Spleen (tissue), 11 donors: ENCODE data around the gene PHACTR2. TPM values are rescaled to one million over a fixed set of nuclear protein-coding genes. Genes with fewer than 3 reads are reported as not detected.

ENCODE experiments used
- DNase-seq: peaks from one replicate; pipeline ENCODE4 v3.0.0-alpha.2; 2020
- H3K27ac ChIP-seq, 8 donors: fragments of 200-600 bp; sonication (generic) in 7 of 8; 1 replicate in 4 of 8; 2 replicates in 4 of 8; pipeline versions ENCODE4 v1.5.0 to v1.8.0; 2016 to 2021; ENCODE audit warnings: inconsistent platforms in 4 of 8, mild to moderate bottlenecking in 4 of 8, moderate library complexity in 1 of 8
- H3K27me3 ChIP-seq, 7 donors: fragments of 200-600 bp; sonication (generic) in 6 of 7; replicated peaks in 1 of 7; 1 replicate in 4 of 7; 2 replicates in 3 of 7; pipeline versions ENCODE4 v1.5.0 to v1.8.0; 2016 to 2021; ENCODE audit warnings: inconsistent platforms in 3 of 7, mild to moderate bottlenecking in 1 of 7
- H3K36me3 ChIP-seq, 6 donors: fragments of 200-600 bp; sonication (generic) in 5 of 6; 1 replicate in 4 of 6; 2 replicates in 2 of 6; pipeline versions ENCODE4 v1.5.0 to v1.8.0; 2016 to 2021; ENCODE audit warnings: inconsistent platforms in 2 of 6
- H3K4me1 ChIP-seq, 6 donors: fragments of 200-600 bp; sonication (generic) in 5 of 6; 1 replicate in 3 of 6; 2 replicates in 3 of 6; pipeline versions ENCODE4 v1.5.0 to v1.8.0; 2016 to 2021; ENCODE audit warnings: inconsistent platforms in 3 of 6
- H3K4me3 ChIP-seq, 8 donors: fragments of 200-600 bp; sonication (generic) in 7 of 8; 1 replicate in 4 of 8; 2 replicates in 4 of 8; pipeline versions ENCODE4 v1.5.0 to v1.8.0; 2016 to 2021; ENCODE audit warnings: inconsistent platforms in 4 of 8, mild to moderate bottlenecking in 4 of 8, moderate library complexity in 2 of 8
- H3K9me3 ChIP-seq, 8 donors: fragments of 200-600 bp; sonication (generic) in 7 of 8; 1 replicate in 4 of 8; 2 replicates in 4 of 8; pipeline versions ENCODE4 v1.5.0 to v1.8.0; 2016 to 2021; ENCODE audit warnings: inconsistent platforms in 4 of 8
- CTCF ChIP-seq, 11 experiments: fragments of 200-600 bp in 7 of 11; fragments of 450-650 bp in 4 of 11; sonication (generic) in 4 of 11; IDR thresholded peaks in 8 of 11; conservative IDR thresholded peaks in 3 of 11; 1 replicate in 7 of 11; 2 replicates in 4 of 11; pipeline versions ENCODE4 v1.4.0 to v1.8.0; 2016 to 2021; ENCODE audit warnings: antibody characterized with exemption in 11 of 11, inconsistent platforms in 4 of 11, mild to moderate bottlenecking in 1 of 11
- POLR2A ChIP-seq, 3 donors: fragments of 450-650 bp; IDR thresholded peaks; one replicate each; pipeline ENCODE4 v1.5.1; 2017; ENCODE audit warnings: antibody characterized with exemption in 3 of 3, mild to moderate bottlenecking in 1 of 3
- POLR2AphosphoS5 ChIP-seq, 3 donors: sonication (generic); formaldehyde crosslinking; IDR thresholded peaks; one replicate each; pipeline ENCODE4 v1.5.1; 2017; ENCODE audit warnings: antibody characterized with exemption in 3 of 3
- WGBS, 5 donors: extraction: QIAGEN DNeasy Blood & Tissue Kit in 3 of 5; methylation state at CpG; one replicate each; pipeline versions ENCODE4 v1.1.5 to v1.1.7; 2013 to 2018; 5-methylcytosine and 5-hydroxymethylcytosine counted together
- intact Hi-C: fragments of 100-400 bp; cut with DNase I; formaldehyde crosslinking; loops from one replicate; pipeline ENCODE4 v1.15.0; 2023; ENCODE audit warnings: low total_unique reads
- polyA plus RNA-seq, 3 donors: library from polyadenylated mRNA; stranded (reverse); fragments of 200-250 nt; gene quantifications; one replicate each; pipeline ENCODE4 v1.2.1, GENCODE V29; 2013
- total RNA-seq, 7 donors: library from RNA; depleted of rRNA in 3 of 7; stranded (reverse); fragments of >200 nt in 3 of 7; fragmentation: NEBNext Ultra II Directional in 4 of 7; extraction: Animal tissue kit (Norgen Biotek cat#: 25700) in 4 of 7; gene quantifications; one replicate each; pipeline versions ENCODE4 v1.1.0 to v1.2.1, GENCODE V29; 2016 to 2021
- donor health status: healthy with polysubstance abuse.
- donor health status: DM: no; HTN: no; CAD: no; lungs with moderate emphysema.
- donor health status: DM: no; HTN: no; CAD: no.
- donor health status: Bipolar disorder and iron deficiency.
- donor health status: healthy.
- donor health status: DM: no; HTN: no; CAD: no.
- donor health status: DM: yes; HTN: yes; CAD: no.

The PHACTR2 gene
- total and polyA plus RNA-seq, 10 donors = 3.5 to 116 (median 76.1) TPM

DNA sequence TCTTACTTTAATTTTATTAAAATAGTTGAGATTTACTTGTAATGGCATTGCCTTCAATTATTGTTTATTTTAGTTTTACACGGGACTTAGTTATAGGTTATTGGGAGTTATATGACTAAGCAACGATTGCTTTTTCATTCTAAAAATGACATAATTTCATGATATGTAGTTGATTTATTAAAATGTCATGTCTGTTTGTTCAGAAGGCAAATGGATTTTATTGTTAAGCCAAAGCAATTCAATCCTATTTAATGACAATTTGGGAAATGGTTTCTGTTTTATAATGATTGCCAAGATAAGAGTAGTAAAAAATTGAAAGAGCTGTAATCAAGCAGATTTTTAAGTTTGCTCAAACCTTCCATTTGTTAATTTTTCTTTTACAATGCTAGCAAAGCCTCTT, 74.7 kb downstream of the PHACTR2 start:
- peaks cover 0 to 37% (median 1%) of the 10 kb centered on the region in 6 donors for H3K36me3 ChIP-seq
- 75 to 90% (median 88%) methylated on average over 2 of the region's 2 CpGs for WGBS, 5 donors
- peaks cover 0 to 9% (median under 1%) of the 10 kb centered on the region in 6 donors for H3K4me1 ChIP-seq
- no peaks in the 10 kb centered on the region for H3K9me3 ChIP-seq
- intact Hi-C loops = loop anchor here (10.0 kb wide), 1 partner anchor 68 kb away; no protein-coding TSS in a partner anchor
- H3K4me3 ChIP-seq = no peak overlapping the region
- no peak for DNase-seq
- no peak for TF ChIP-seq POLR2A (IDR thresholded peaks at IDR 0.05)
- no peak for TF ChIP-seq CTCF (IDR thresholded peaks at IDR 0.05 in 8 of 11, conservative IDR thresholded peaks at IDR 0.05 in 3 of 11)
- no peak for TF ChIP-seq POLR2AphosphoS5 (IDR thresholded peaks at IDR 0.05)
- H3K27ac ChIP-seq = no peak overlapping the region
- H3K27me3 ChIP-seq = no peaks in the 10 kb centered on the region

DNA sequence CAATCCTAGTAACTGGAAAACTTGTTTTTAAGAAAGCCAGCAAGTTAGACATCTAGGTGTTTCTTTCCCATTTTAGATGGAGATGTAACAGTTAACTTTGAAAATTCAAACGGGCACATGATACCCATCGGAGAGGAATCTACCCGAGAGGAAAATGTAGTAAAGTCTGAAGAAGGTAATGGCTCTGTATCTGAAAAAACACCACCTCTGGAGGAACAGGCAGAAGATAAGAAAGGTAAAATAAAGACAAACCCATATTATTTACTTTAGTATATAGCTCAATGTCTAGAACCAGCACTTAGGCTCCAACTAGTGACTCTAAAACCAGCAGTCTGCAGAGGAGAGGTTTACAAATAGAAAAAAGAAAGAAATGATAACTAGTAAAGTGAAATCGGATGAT, 75.9 kb downstream of the PHACTR2 start:
- H3K4me1 ChIP-seq = peaks cover 0 to 1% (median 0%) of the 10 kb centered on the region in 6 donors
- no peaks in the 10 kb centered on the region for H3K27me3 ChIP-seq
- H3K4me3 ChIP-seq = no peak overlapping the region
- no peak for DNase-seq
- H3K27ac ChIP-seq = no peak overlapping the region
- intact Hi-C loops = loop anchor here (10.0 kb wide), 1 partner anchor 69 kb away; no protein-coding TSS in a partner anchor
- WGBS, 5 donors = 94 to 95% (median 94%) methylated on average over 4 of the region's 4 CpGs
- H3K9me3 ChIP-seq = no peaks in the 10 kb centered on the region
- peaks cover 0 to 44% (median 2%) of the 10 kb centered on the region in 6 donors for H3K36me3 ChIP-seq
- TF ChIP-seq POLR2A (IDR thresholded peaks at IDR 0.05) (no peak), POLR2AphosphoS5 (IDR thresholded peaks at IDR 0.05) (no peak), CTCF (IDR thresholded peaks at IDR 0.05 in 8 of 11, conservative IDR thresholded peaks at IDR 0.05 in 3 of 11) (no peak)

DNA sequence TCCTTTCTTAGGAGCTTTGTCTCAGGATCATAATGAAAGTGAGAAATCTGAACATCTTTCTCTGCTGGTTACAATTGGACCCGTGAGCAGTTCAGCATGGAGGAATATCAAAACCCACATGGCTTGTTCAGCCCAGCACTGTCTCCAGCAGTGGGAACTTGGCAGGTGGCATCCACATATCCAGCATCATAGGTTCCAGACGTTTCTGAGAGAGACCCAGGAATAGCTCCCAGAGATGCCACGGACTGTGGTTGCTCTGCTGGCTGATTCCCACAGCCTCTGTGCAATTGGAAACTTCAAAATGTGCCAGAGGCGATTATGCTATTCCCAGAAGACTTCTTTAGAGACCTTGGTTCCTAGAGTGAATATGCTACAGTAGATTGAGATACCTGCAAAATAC, 76.4 kb downstream of the PHACTR2 start:
- 85 to 95% (median 89%) methylated on average over 2 to 4 of the region's 4 CpGs for WGBS, 5 donors
- Histone ChIP-seq H3K4me1 (peaks cover 0 to 6% (median 2%) of the 10 kb centered on the region in 6 donors), H3K4me3 (no peak overlapping the region), H3K27me3 (no peaks in the 10 kb centered on the region), H3K9me3 (no peaks in the 10 kb centered on the region), H3K36me3 (peaks cover 0 to 41% (median 2%) of the 10 kb centered on the region in 6 donors), H3K27ac (no peak overlapping the region)
- DNase-seq = no peak
- TF ChIP-seq POLR2AphosphoS5 (IDR thresholded peaks at IDR 0.05) (no peak), CTCF (IDR thresholded peaks at IDR 0.05 in 8 of 11, conservative IDR thresholded peaks at IDR 0.05 in 3 of 11) (no peak), POLR2A (IDR thresholded peaks at IDR 0.05) (no peak)
- intact Hi-C loops = loop anchor here (10.0 kb wide), 1 partner anchor 69 kb away; no protein-coding TSS in a partner anchor

DNA sequence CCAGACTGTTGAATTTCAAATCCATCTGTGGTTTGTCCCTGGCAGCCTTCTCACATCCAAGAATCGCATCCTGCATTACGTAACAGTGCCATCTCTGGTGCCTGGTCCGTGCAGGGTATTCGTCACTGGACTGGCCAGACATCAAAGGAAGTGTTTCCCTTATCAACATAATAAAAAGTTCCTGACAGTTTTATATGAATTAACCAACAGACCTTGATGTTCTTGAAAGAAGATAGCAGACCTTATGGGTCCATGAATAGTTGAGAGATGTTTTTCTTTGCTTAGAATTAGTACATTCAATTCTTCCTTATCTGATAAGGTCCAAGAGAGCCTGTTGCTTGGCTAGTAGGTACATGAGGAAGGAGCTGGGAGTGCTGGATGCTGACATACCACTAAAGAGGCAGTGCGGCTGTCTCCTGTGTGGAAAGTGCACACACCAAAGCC, 77.6 kb downstream of the PHACTR2 start:
- H3K27ac ChIP-seq = no peak overlapping the region

More for the DNA sequence above, 77.6 kb downstream of the PHACTR2 start:
- no peaks in the 10 kb centered on the region for H3K27me3 ChIP-seq
- no peaks in the 10 kb centered on the region for H3K9me3 ChIP-seq
- 49 to 66% (median 58%) methylated on average over 5 of the region's 5 CpGs for WGBS, 5 donors
- H3K4me1 ChIP-seq = peaks cover 0 to 18% (median 7%) of the 10 kb centered on the region in 6 donors
- intact Hi-C loops = loop anchor here (10.0 kb wide), 1 partner anchor 71 kb away; no protein-coding TSS in a partner anchor
- no peak for TF ChIP-seq CTCF (IDR thresholded peaks at IDR 0.05 in 8 of 11, conservative IDR thresholded peaks at IDR 0.05 in 3 of 11)
- no peak for TF ChIP-seq POLR2AphosphoS5 (IDR thresholded peaks at IDR 0.05)
- TF ChIP-seq POLR2A (IDR thresholded peaks at IDR 0.05) = no peak
- peaks cover 0 to 41% (median 2%) of the 10 kb centered on the region in 6 donors for H3K36me3 ChIP-seq
- DNase-seq = no peak
- no peak overlapping the region for H3K4me3 ChIP-seq
